Right lobe of liver (tissue), 6 donors: ENCODE measurements around the gene OLIG2. TPM values are rescaled to one million over a fixed set of nuclear protein-coding genes. Genes with fewer than 3 reads are reported as not detected.

ENCODE experiments used
- ATAC-seq, 4 donors: fragments of 200-7000 bp; cut with Tn5 transposase; one replicate each; pipeline ENCODE4 v1.9.1; 2020; ENCODE audit warnings: mild to moderate bottlenecking in 4 of 4, moderate library complexity in 4 of 4
- DNase-seq, 3 donors: peaks; one replicate each; pipeline ENCODE4 v3.0.0-alpha.2; 2020
- H3K27ac ChIP-seq, 3 donors: fragments of 200-600 bp; one replicate each; pipeline ENCODE4 v1.8.0; 2022
- H3K27me3 ChIP-seq, 2 donors: fragments of 200-600 bp; one replicate each; pipeline ENCODE4 v1.8.0; 2022
- H3K36me3 ChIP-seq, 4 donors: fragments of 200-600 bp; sonication (generic) in 1 of 4; one replicate each; pipeline versions ENCODE4 v1.5.1 to v1.8.0; 2017 to 2022; ENCODE audit warnings: control low read depth in 1 of 4
- H3K4me1 ChIP-seq, 4 donors: fragments of 200-600 bp; sonication (generic) in 1 of 4; one replicate each; pipeline versions ENCODE4 v1.5.1 to v1.8.0; 2017 to 2022; ENCODE audit warnings: control low read depth in 1 of 4
- H3K4me3 ChIP-seq, 3 donors: fragments of 200-600 bp; one replicate each; pipeline ENCODE4 v1.8.0; 2022
- H3K9me3 ChIP-seq, 4 donors: fragments of 200-600 bp; sonication (generic) in 1 of 4; one replicate each; pipeline versions ENCODE4 v1.5.1 to v1.8.0; 2017 to 2022; ENCODE audit warnings: control low read depth in 1 of 4
- CTCF ChIP-seq, 4 donors: fragments of 200-600 bp in 3 of 4; fragments of 450-650 bp in 1 of 4; IDR thresholded peaks; one replicate each; pipeline versions ENCODE4 v1.5.1 to v1.8.0; 2016 to 2022; ENCODE audit warnings: antibody characterized with exemption in 4 of 4, mild to moderate bottlenecking in 2 of 4
- POLR2A ChIP-seq: fragments of 450-650 bp; IDR thresholded peaks from one replicate; pipeline ENCODE4 v1.6.1; 2017; ENCODE audit warnings: antibody characterized with exemption, mild to moderate bottlenecking
- WGBS: methylation state at CpG from one replicate; pipeline ENCODE4 v1.1.6; 2018; ENCODE audit warnings: low coverage, low lambda C conversion rate; ENCODE audit not compliant: insufficient coverage; ENCODE audit errors: missing lambda C conversion rate; 5-methylcytosine and 5-hydroxymethylcytosine counted together
- intact Hi-C, 2 donors: fragments of 100-400 bp; cut with DNase I; formaldehyde crosslinking; loops; one replicate each; pipeline versions ENCODE4 v1.11.2 to v1.14.1; 2022
- total RNA-seq, 6 experiments: library from RNA; depleted of rRNA in 2 of 6; stranded (reverse); fragments of >200 nt in 2 of 6; fragmentation: NEBNext Ultra II Directional in 3 of 6; extraction: Animal tissue kit (Norgen Biotek cat#: 25700) in 3 of 6; gene quantifications; one replicate each; pipeline versions ENCODE4 v1.1.0 to v1.2.4, GENCODE V29; 2016 to 2023
- donor health status: DM: no; HTN: yes; CAD: no.
- donor health status: DM: no; HTN: no; CAD: no.
- donor health status: DM: no; HTN: no; CAD: no.
- donor health status: DM: no; HTN: yes; CAD: no.
- donor health status: DM: no; HTN: yes; CAD: no.

Gene OLIG2
- total RNA-seq, 6 experiments from 2014 or later: not detected

GRCh38 chr21:33025106-33025488, 638 bp upstream of the OLIG2 start:
- WGBS: 4% methylated on average over 20 of the region's 22 CpGs
- Histone ChIP-seq H3K27me3 (peaks cover 12 to 63% of the 10 kb centered on the region in 2 donors), H3K36me3 (no peaks in the 10 kb centered on the region), H3K9me3 (no peaks in the 10 kb centered on the region), H3K4me3 (no peak overlapping the region), H3K4me1 (peaks cover 0 to 13% (median 0%) of the 10 kb centered on the region in 4 donors), H3K27ac (no peak overlapping the region)
- intact Hi-C loops: no loop called here
- no peak for TF ChIP-seq CTCF (IDR thresholded peaks at IDR 0.05)
- no peak for TF ChIP-seq POLR2A
- no peak for ATAC-seq
- DNase-seq: no peak

- TF ChIP-seq CTCF (IDR thresholded peaks at IDR 0.05): no peak
- DNase-seq (no peak), ATAC-seq (no peak)
- no peaks in the 10 kb centered on the region for H3K36me3 ChIP-seq
- H3K4me1 ChIP-seq: peaks cover 0 to 11% (median 0%) of the 10 kb centered on the region in 4 donors
- no peak overlapping the region for H3K4me3 ChIP-seq
- peaks cover 6 to 61% of the 10 kb centered on the region in 2 donors for H3K27me3 ChIP-seq
- no peak overlapping the region for H3K27ac ChIP-seq
- WGBS: 3% methylated on average over 20 of the region's 21 CpGs
- H3K9me3 ChIP-seq: no peaks in the 10 kb centered on the region
- intact Hi-C loops: no loop called here
Observed at GRCh38 chr21:33026443-33026858, 716 bp downstream of the OLIG2 start.

GRCh38 chr21:33026878-33027400, 1.2 kb downstream of the OLIG2 start:
- TF ChIP-seq POLR2A: no peak
- TF ChIP-seq CTCF (IDR thresholded peaks at IDR 0.05): no peak
- ATAC-seq: no peak
- Histone ChIP-seq H3K27me3 (peaks cover 5 to 56% of the 10 kb centered on the region in 2 donors), H3K4me3 (no peak overlapping the region), H3K9me3 (no peaks in the 10 kb centered on the region), H3K4me1 (peaks cover 0 to 11% (median 0%) of the 10 kb centered on the region in 4 donors), H3K36me3 (no peaks in the 10 kb centered on the region), H3K27ac (no peak overlapping the region)
- WGBS: 1% methylated on average over 15 of the region's 54 CpGs
- intact Hi-C loops: no loop called here
- no peak for DNase-seq

- WGBS: 4% methylated on average over 9 of the region's 85 CpGs
- Histone ChIP-seq H3K9me3 (no peaks in the 10 kb centered on the region), H3K36me3 (no peaks in the 10 kb centered on the region), H3K27me3 (peaks cover 5 to 50% of the 10 kb centered on the region in 2 donors), H3K4me1 (peaks cover 0 to 11% (median 0%) of the 10 kb centered on the region in 4 donors), H3K27ac (no peak overlapping the region), H3K4me3 (no peak overlapping the region)
- DNase-seq (no peak), ATAC-seq (no peak)
- intact Hi-C loops: no loop called here
- TF ChIP-seq CTCF (IDR thresholded peaks at IDR 0.05) (no peak), POLR2A (no peak)
Observed at GRCh38 chr21:33027401-33028286, 1.9 kb downstream of the OLIG2 start.
